ENCODE results near the gene DENND5A.

- TF ChIP-seq, protein P1, sequence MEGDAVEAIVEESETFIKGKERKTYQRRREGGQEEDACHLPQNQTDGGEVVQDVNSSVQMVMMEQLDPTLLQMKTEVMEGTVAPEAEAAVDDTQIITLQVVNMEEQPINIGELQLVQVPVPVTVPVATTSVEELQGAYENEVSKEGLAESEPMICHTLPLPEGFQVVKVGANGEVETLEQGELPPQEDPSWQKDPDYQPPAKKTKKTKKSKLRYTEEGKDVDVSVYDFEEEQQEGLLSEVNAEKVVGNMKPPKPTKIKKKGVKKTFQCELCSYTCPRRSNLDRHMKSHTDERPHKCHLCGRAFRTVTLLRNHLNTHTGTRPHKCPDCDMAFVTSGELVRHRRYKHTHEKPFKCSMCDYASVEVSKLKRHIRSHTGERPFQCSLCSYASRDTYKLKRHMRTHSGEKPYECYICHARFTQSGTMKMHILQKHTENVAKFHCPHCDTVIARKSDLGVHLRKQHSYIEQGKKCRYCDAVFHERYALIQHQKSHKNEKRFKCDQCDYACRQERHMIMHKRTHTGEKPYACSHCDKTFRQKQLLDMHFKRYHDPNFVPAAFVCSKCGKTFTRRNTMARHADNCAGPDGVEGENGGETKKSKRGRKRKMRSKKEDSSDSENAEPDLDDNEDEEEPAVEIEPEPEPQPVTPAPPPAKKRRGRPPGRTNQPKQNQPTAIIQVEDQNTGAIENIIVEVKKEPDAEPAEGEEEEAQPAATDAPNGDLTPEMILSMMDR (IDR thresholded peaks at IDR 0.05): no peak
- TF ChIP-seq POLR2A (IDR thresholded peaks at IDR 0.05): no peak
Observed at GRCh38 chr11:9092072-9092471, 173.1 kb downstream of the DENND5A start.
